ENCODE measurements around the gene KCTD13.
A peak's percentile ranks its signal among the peaks of the same experiment; 100 is the strongest.
"Not testable (repeated sequence)": the region's sequence is repeated elsewhere in the genome, so short reads cannot be mapped to it uniquely, and the experiment has no call there.

Gene KCTD13

GRCh38 chr16:29962344-29962994 is 36.4 kb upstream of the KCTD13 start:
- Histone ChIP-seq H3K36me3 (ENCODE audit: control insufficient read depth, insufficient read depth, low read length) (peaks cover 13% of the 10 kb centered on the region), H3K4me3 (ENCODE audit: extremely low read depth, insufficient read depth, low read length, poor library complexity, severe bottlenecking) (peak overlapping the region; percentile 62), H3K27ac (ENCODE audit: low read depth, low read length, severe bottlenecking) (peak overlapping the region; percentile 72), H3K4me1 (ENCODE audit: control insufficient read depth, insufficient read depth, low read length, poor library complexity, severe bottlenecking) (no peaks in the 10 kb centered on the region), H3K9me3 (ENCODE audit: control insufficient read depth, low read length) (no peaks in the 10 kb centered on the region)
- WGBS, 2 experiments (ENCODE audit: insufficient coverage in 2 of 2): 32 to 38% methylated on average over 13 to 15 of the region's 18 CpGs

GRCh38 chr16:29961479-29962343 is 35.7 kb upstream of the KCTD13 start, which contains the start of gene TMEM219:
TMEM219 (plus strand) TSS chr16:29962079; CDS start chr16:29963144, 1,065 bp downstream.
- Histone ChIP-seq H3K36me3 (ENCODE audit: control insufficient read depth, insufficient read depth, low read length) (peaks cover 7% of the 10 kb centered on the region), H3K27ac (ENCODE audit: low read depth, low read length, severe bottlenecking) (peak within 1 kb of the TSS; percentile 75), H3K4me1 (ENCODE audit: control insufficient read depth, insufficient read depth, low read length, poor library complexity, severe bottlenecking) (no peaks in the 10 kb centered on the region), H3K9me3 (ENCODE audit: control insufficient read depth, low read length) (no peaks in the 10 kb centered on the region), H3K4me3 (ENCODE audit: extremely low read depth, insufficient read depth, low read length, poor library complexity, severe bottlenecking) (peak within 1 kb of the TSS; percentile 62)
- WGBS, 2 experiments (ENCODE audit: insufficient coverage in 2 of 2): 1% methylated on average over 49 to 71 of the region's 75 CpGs

- Histone ChIP-seq H3K4me3 (ENCODE audit: extremely low read depth, insufficient read depth, low read length, poor library complexity, severe bottlenecking) (peak overlapping the region; percentile 62), H3K27ac (ENCODE audit: low read depth, low read length, severe bottlenecking) (peak overlapping the region; percentile 75), H3K4me1 (ENCODE audit: control insufficient read depth, insufficient read depth, low read length, poor library complexity, severe bottlenecking) (no peaks in the 10 kb centered on the region), H3K9me3 (ENCODE audit: control insufficient read depth, low read length) (no peaks in the 10 kb centered on the region), H3K36me3 (ENCODE audit: control insufficient read depth, insufficient read depth, low read length) (peaks cover 7% of the 10 kb centered on the region)
- WGBS, 2 experiments (ENCODE audit: insufficient coverage in 2 of 2): 85 to 88% methylated on average over 7 to 10 of the region's 10 CpGs
Measured at GRCh38 chr16:29961127-29961478, 35.1 kb upstream of the KCTD13 start.

- WGBS, 2 experiments (ENCODE audit: insufficient coverage in 2 of 2): 95% methylated on average over 2 of the region's 4 CpGs; no CpG with 5 or more reads in 1 of the 2 experiments
Measured at GRCh38 chr16:29959821-29960220, 33.8 kb upstream of the KCTD13 start.

GRCh38 chr16:29959293-29959692 is 33.3 kb upstream of the KCTD13 start:
- WGBS, 2 experiments (ENCODE audit: insufficient coverage in 2 of 2): 94 to 100% methylated on average over 1 to 5 of the region's 9 CpGs
- no peaks in the 10 kb centered on the region for H3K4me1 ChIP-seq (ENCODE audit: control insufficient read depth, insufficient read depth, low read length, poor library complexity, severe bottlenecking)
- no peak overlapping the region for H3K4me3 ChIP-seq (ENCODE audit: extremely low read depth, insufficient read depth, low read length, poor library complexity, severe bottlenecking)
- H3K9me3 ChIP-seq (ENCODE audit: control insufficient read depth, low read length): no peaks in the 10 kb centered on the region
- no peaks in the 10 kb centered on the region for H3K36me3 ChIP-seq (ENCODE audit: control insufficient read depth, insufficient read depth, low read length)
- H3K27ac ChIP-seq (ENCODE audit: low read depth, low read length, severe bottlenecking): no peak overlapping the region

More at GRCh38 chr16:29959821-29960220, 33.8 kb upstream of the KCTD13 start:
- not testable (repeated sequence) for H3K36me3 ChIP-seq (ENCODE audit: control insufficient read depth, insufficient read depth, low read length); H3K27ac ChIP-seq (ENCODE audit: low read depth, low read length, severe bottlenecking); H3K4me3 ChIP-seq (ENCODE audit: extremely low read depth, insufficient read depth, low read length, poor library complexity, severe bottlenecking); H3K9me3 ChIP-seq (ENCODE audit: control insufficient read depth, low read length); H3K4me1 ChIP-seq (ENCODE audit: control insufficient read depth, insufficient read depth, low read length, poor library complexity, severe bottlenecking)

GRCh38 chr16:29958756-29959155 is 32.7 kb upstream of the KCTD13 start:
- Histone ChIP-seq H3K9me3 (ENCODE audit: control insufficient read depth, low read length) (no peaks in the 10 kb centered on the region), H3K36me3 (ENCODE audit: control insufficient read depth, insufficient read depth, low read length) (no peaks in the 10 kb centered on the region), H3K27ac (ENCODE audit: low read depth, low read length, severe bottlenecking) (no peak overlapping the region), H3K4me3 (ENCODE audit: extremely low read depth, insufficient read depth, low read length, poor library complexity, severe bottlenecking) (no peak overlapping the region), H3K4me1 (ENCODE audit: control insufficient read depth, insufficient read depth, low read length, poor library complexity, severe bottlenecking) (no peaks in the 10 kb centered on the region)
- 92 to 100% methylated on average over 2 to 4 of the region's 5 CpGs for WGBS, 2 experiments (ENCODE audit: insufficient coverage in 2 of 2)

- Histone ChIP-seq H3K4me1 (ENCODE audit: control insufficient read depth, insufficient read depth, low read length, poor library complexity, severe bottlenecking) (no peaks in the 10 kb centered on the region), H3K4me3 (ENCODE audit: extremely low read depth, insufficient read depth, low read length, poor library complexity, severe bottlenecking) (no peak overlapping the region), H3K36me3 (ENCODE audit: control insufficient read depth, insufficient read depth, low read length) (no peaks in the 10 kb centered on the region), H3K27ac (ENCODE audit: low read depth, low read length, severe bottlenecking) (no peak overlapping the region), H3K9me3 (ENCODE audit: control insufficient read depth, low read length) (no peaks in the 10 kb centered on the region)
- WGBS, 2 experiments (ENCODE audit: insufficient coverage in 2 of 2): 86 to 92% methylated on average over 7 to 8 of the region's 8 CpGs
Measured at GRCh38 chr16:29951625-29952365, 25.8 kb upstream of the KCTD13 start.

GRCh38 chr16:29950806-29951461 is 24.9 kb upstream of the KCTD13 start:
- Histone ChIP-seq H3K9me3 (ENCODE audit: control insufficient read depth, low read length) (no peaks in the 10 kb centered on the region), H3K4me1 (ENCODE audit: control insufficient read depth, insufficient read depth, low read length, poor library complexity, severe bottlenecking) (no peaks in the 10 kb centered on the region), H3K4me3 (ENCODE audit: extremely low read depth, insufficient read depth, low read length, poor library complexity, severe bottlenecking) (no peak overlapping the region), H3K36me3 (ENCODE audit: control insufficient read depth, insufficient read depth, low read length) (no peaks in the 10 kb centered on the region), H3K27ac (ENCODE audit: low read depth, low read length, severe bottlenecking) (no peak overlapping the region)
- WGBS, 2 experiments (ENCODE audit: insufficient coverage in 2 of 2): 92 to 93% methylated on average over 3 to 4 of the region's 4 CpGs

GRCh38 chr16:29947897-29948296 is 21.9 kb upstream of the KCTD13 start:
- WGBS, 2 experiments (ENCODE audit: insufficient coverage in 2 of 2): 83 to 100% methylated on average over 1 to 2 of the region's 2 CpGs
- no peaks in the 10 kb centered on the region for H3K4me1 ChIP-seq (ENCODE audit: control insufficient read depth, insufficient read depth, low read length, poor library complexity, severe bottlenecking)
- H3K36me3 ChIP-seq (ENCODE audit: control insufficient read depth, insufficient read depth, low read length): no peaks in the 10 kb centered on the region
- H3K4me3 ChIP-seq (ENCODE audit: extremely low read depth, insufficient read depth, low read length, poor library complexity, severe bottlenecking): no peak overlapping the region
- H3K27ac ChIP-seq (ENCODE audit: low read depth, low read length, severe bottlenecking): no peak overlapping the region
- H3K9me3 ChIP-seq (ENCODE audit: control insufficient read depth, low read length): no peaks in the 10 kb centered on the region
